Sigmoid colon (tissue), 7 donors: ENCODE data around the gene NACAD. TPM values are rescaled to one million over a fixed set of nuclear protein-coding genes. Genes with fewer than 3 reads are reported as not detected.

Experiments used
- DNase-seq: peaks from one replicate; pipeline ENCODE4 v3.0.0-alpha.2; 2019
- H3K27ac ChIP-seq, 4 donors: fragments of 200-600 bp; sonication (generic); one replicate each; pipeline ENCODE4 v1.5.1; 2016 to 2019; ENCODE audit warnings: mild to moderate bottlenecking in 1 of 4
- H3K27me3 ChIP-seq, 3 donors: fragments of 200-600 bp; sonication (generic); one replicate each; pipeline ENCODE4 v1.5.1; 2019; ENCODE audit warnings: mild to moderate bottlenecking in 1 of 3
- H3K36me3 ChIP-seq, 4 donors: fragments of 200-600 bp; sonication (generic); one replicate each; pipeline ENCODE4 v1.5.1; 2016 to 2019
- H3K4me1 ChIP-seq, 4 donors: fragments of 200-600 bp; sonication (generic); one replicate each; pipeline ENCODE4 v1.5.1; 2017 to 2019
- H3K4me3 ChIP-seq, 4 donors: fragments of 200-600 bp; sonication (generic); one replicate each; pipeline ENCODE4 v1.5.1; 2017 to 2019; ENCODE audit warnings: mild to moderate bottlenecking in 2 of 4, moderate library complexity in 1 of 4
- H3K9me3 ChIP-seq, 4 donors: fragments of 200-600 bp in 3 of 4; sonication (generic) in 3 of 4; one replicate each; pipeline versions ENCODE4 v1.5.1 to v1.6.1; 2013 to 2019
- CTCF ChIP-seq, 4 experiments: fragments of 450-650 bp in 3 of 4; fragments of 200-600 bp in 1 of 4; IDR thresholded peaks; one replicate each; pipeline ENCODE4 v1.5.1; 2016 to 2019; ENCODE audit warnings: antibody characterized with exemption in 4 of 4, mild to moderate bottlenecking in 3 of 4, moderate library complexity in 2 of 4
- EP300 ChIP-seq, 4 donors: sonication (generic); formaldehyde crosslinking; IDR thresholded peaks; one replicate each; pipeline ENCODE4 v1.6.1; 2017; ENCODE audit warnings: antibody characterized with exemption in 4 of 4
- POLR2A ChIP-seq, 2 donors: fragments of 450-650 bp; IDR thresholded peaks; one replicate each; pipeline ENCODE4 v1.6.1; 2016; ENCODE audit warnings: antibody characterized with exemption in 2 of 2, mild to moderate bottlenecking in 2 of 2, moderate library complexity in 2 of 2
- POLR2AphosphoS5 ChIP-seq, 4 donors: sonication (generic); formaldehyde crosslinking; IDR thresholded peaks; one replicate each; pipeline ENCODE4 v1.6.1; 2017; ENCODE audit warnings: antibody characterized with exemption in 4 of 4
- WGBS, 2 donors: extraction: QIAGEN DNeasy Blood & Tissue Kit; methylation state at CpG; one replicate each; pipeline ENCODE4 v1.1.7; 2013; 5-methylcytosine and 5-hydroxymethylcytosine counted together
- intact Hi-C: fragments of 100-400 bp; cut with DNase I; formaldehyde crosslinking; loops from one replicate; pipeline ENCODE4 v1.15.1; 2023
- polyA plus RNA-seq, 3 donors: library from polyadenylated mRNA; stranded (reverse); fragments of 200-250 nt; gene quantifications; one replicate each; pipeline ENCODE4 v1.2.3, GENCODE V29; 2013
- total RNA-seq, 4 donors: library from RNA; depleted of rRNA; stranded (reverse); fragments of >200 nt; gene quantifications; one replicate each; pipeline ENCODE4 v1.1.0, GENCODE V29; 2016
- donor health status: healthy with polysubstance abuse.
- donor health status: Bipolar disorder and iron deficiency.
- donor health status: healthy.

NACAD gene
- total and polyA plus RNA-seq, 7 donors, result 0.23 to 8.9 (median 3.2) TPM

- WGBS, 2 donors, result 67 to 87% methylated on average over 8 of the region's 8 CpGs
- Histone ChIP-seq H3K36me3 (peaks cover 41 to 56% (median 47%) of the 10 kb centered on the region in 4 donors), H3K4me1 (peaks cover 0 to 50% (median 44%) of the 10 kb centered on the region in 4 donors), H3K4me3 (no peak overlapping the region), H3K27ac (no peak overlapping the region), H3K27me3 (no peaks in the 10 kb centered on the region), H3K9me3 (no peaks in the 10 kb centered on the region)
- intact Hi-C loops, result no loop called here
- DNase-seq, result peak; percentile 43
- TF ChIP-seq POLR2A (IDR thresholded peaks at IDR 0.05) (no peak), POLR2AphosphoS5 (IDR thresholded peaks at IDR 0.05) (no peak), CTCF (IDR thresholded peaks at IDR 0.05) (no peak), EP300 (IDR thresholded peaks at IDR 0.05) (no peak)
These were observed 20.1 kb upstream of the NACAD start for GRCh38 chr7:45108863-45109262.

- H3K36me3 ChIP-seq, result peaks cover 55 to 72% (median 62%) of the 10 kb centered on the region in 4 donors
These were observed 18.6 kb upstream of the NACAD start for GRCh38 chr7:45107356-45107755.

DNA sequence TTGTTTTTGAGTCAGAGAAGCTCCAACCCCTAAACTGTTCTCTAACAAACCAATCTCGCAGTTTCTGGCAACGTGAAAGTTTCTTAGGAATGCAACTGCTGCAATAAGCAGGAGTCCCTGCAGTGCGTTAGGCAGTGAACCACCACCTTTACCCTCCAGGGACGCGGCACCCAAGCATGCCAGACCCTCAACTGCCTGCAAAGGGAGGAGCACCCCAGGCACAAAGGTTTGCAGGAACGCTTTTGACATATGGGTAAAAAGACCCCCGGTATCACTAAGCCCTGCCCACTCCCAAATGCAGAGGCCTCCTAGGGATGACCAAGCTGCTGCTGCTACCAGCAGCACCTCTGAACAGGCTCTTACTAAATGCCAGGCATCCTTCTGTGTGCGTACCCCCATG is 18.1 kb upstream of the NACAD start:
- WGBS, 2 donors, result 73 to 74% methylated on average over 8 of the region's 8 CpGs
- TF ChIP-seq CTCF (IDR thresholded peaks at IDR 0.05) (no peak), EP300 (IDR thresholded peaks at IDR 0.05) (no peak), POLR2AphosphoS5 (IDR thresholded peaks at IDR 0.05) (no peak), POLR2A (IDR thresholded peaks at IDR 0.05) (no peak)
- Histone ChIP-seq H3K4me3 (no peak overlapping the region), H3K27me3 (no peaks in the 10 kb centered on the region), H3K4me1 (peaks cover 0 to 43% (median 38%) of the 10 kb centered on the region in 4 donors), H3K9me3 (no peaks in the 10 kb centered on the region), H3K36me3 (peaks cover 60 to 77% (median 68%) of the 10 kb centered on the region in 4 donors), H3K27ac (no peak overlapping the region)
- peak; percentile 25 for DNase-seq
- intact Hi-C loops, result no loop called here

More at GRCh38 chr7:45107356-45107755, 18.6 kb upstream of the NACAD start:
- Histone ChIP-seq H3K4me3 (no peak overlapping the region), H3K9me3 (no peaks in the 10 kb centered on the region), H3K4me1 (peaks cover 0 to 48% (median 42%) of the 10 kb centered on the region in 4 donors), H3K27ac (no peak overlapping the region), H3K27me3 (no peaks in the 10 kb centered on the region)
- WGBS, 2 donors, result 20 to 60% methylated on average over 3 of the region's 3 CpGs
- intact Hi-C loops, result no loop called here
- TF ChIP-seq POLR2AphosphoS5 (IDR thresholded peaks at IDR 0.05), result no peak
- no peak for TF ChIP-seq POLR2A (IDR thresholded peaks at IDR 0.05)
- no peak for TF ChIP-seq CTCF (IDR thresholded peaks at IDR 0.05)
- no peak for TF ChIP-seq EP300 (IDR thresholded peaks at IDR 0.05)
- DNase-seq, result no peak

GRCh38 chr7:45105588-45106188 is 16.9 kb upstream of the NACAD start:
- intact Hi-C loops, result no loop called here
- Histone ChIP-seq H3K36me3 (peaks cover 72 to 88% (median 79%) of the 10 kb centered on the region in 4 donors), H3K9me3 (no peaks in the 10 kb centered on the region), H3K27ac (no peak overlapping the region), H3K27me3 (no peaks in the 10 kb centered on the region), H3K4me1 (peaks cover 0 to 41% (median 36%) of the 10 kb centered on the region in 4 donors), H3K4me3 (no peak overlapping the region)
- no peak for DNase-seq
- TF ChIP-seq POLR2A (IDR thresholded peaks at IDR 0.05) (no peak), POLR2AphosphoS5 (IDR thresholded peaks at IDR 0.05) (no peak), CTCF (IDR thresholded peaks at IDR 0.05) (no peak), EP300 (IDR thresholded peaks at IDR 0.05) (no peak)
- 93% methylated on average over 8 of the region's 8 CpGs for WGBS, 2 donors
